A549 (cell line): ENCODE measurements around the gene SP100. TPM values are rescaled to one million over a fixed set of nuclear protein-coding genes. Genes with fewer than 3 reads are reported as not detected.

Source experiments
- ATAC-seq, 2 experiments: fragments of 200-7000 bp in 1 of 2; fragments of >200 bp in 1 of 2; cut with Nextera tagmentation in 1 of 2; cut with Tn5 transposase in 1 of 2; 3 replicates each; pipeline versions ENCODE4 v1.8.0 to v1.9.1; 2018 to 2020; ENCODE audit warnings: mild to moderate bottlenecking in 1 of 2, moderate library complexity in 1 of 2
- CTCF ChIA-PET: fragments of 300-600 bp; sonication (Branson Sonifier 250); formaldehyde crosslinking; extraction: SDS; loops from one replicate; lab custom pipeline; 2021; ENCODE audit warnings: antibody characterized with exemption, inconsistent platforms; lab: Yijun Ruan, JAX
- POLR2A ChIA-PET: fragments of 350-600 bp; formaldehyde crosslinking; extraction: SDS; loops from one replicate; lab custom pipeline; 2021; ENCODE audit warnings: antibody characterized with exemption, inconsistent platforms; lab: Yijun Ruan, JAX
- DNase-seq, 2 experiments: peaks; one replicate each; pipeline versions ENCODE4 v3.0.0 to v3.0.0-alpha.2; 2011 to 2016; ENCODE audit warnings: low read depth in 1 of 2, low spot score in 1 of 2
- FAIRE-seq: peaks from 2 replicates; lab custom pipeline; 2011; peaks lifted over from hg19 to GRCh38; lab: Jason Lieb, UNC
- H3K27ac ChIP-seq, 2 experiments: fragments of >200 bp; sonication (Bioruptor Twin); formaldehyde crosslinking; 3 replicates each; pipeline ENCODE4 v1.5.1; 2016 to 2017
- H3K4me1 ChIP-seq: fragments of >200 bp; sonication (Bioruptor Twin); formaldehyde crosslinking; 3 replicates; pipeline ENCODE4 v1.6.1; 2016
- H3K4me2 ChIP-seq: fragments of >200 bp; sonication (Bioruptor Twin); formaldehyde crosslinking; 3 replicates; pipeline ENCODE4 v1.6.1; 2016
- H3K4me3 ChIP-seq: fragments of >200 bp; sonication (Bioruptor Twin); formaldehyde crosslinking; 3 replicates; pipeline ENCODE4 v1.5.1; 2016
- H3K9me3 ChIP-seq: fragments of >200 bp; sonication (Bioruptor Twin); formaldehyde crosslinking; 3 replicates; pipeline ENCODE4 v1.6.1; 2016
- ATOH8 ChIP-seq: fragments of 250-450 bp; sonication (Bioruptor Pico); IDR thresholded peaks from 2 replicates; pipeline ENCODE4 v1.5.0; 2020; ENCODE audit warnings: low read depth, mild to moderate bottlenecking, moderate library complexity
- CEBPB ChIP-seq, 2 experiments: fragments of >200 bp in 1 of 2; sonication (Bioruptor Twin) in 1 of 2; formaldehyde crosslinking in 1 of 2; IDR thresholded peaks; 2 replicates each; pipeline ENCODE4 v1.6.1; 2012 to 2016
- CHD4 ChIP-seq: fragments of 200-600 bp; sonication (generic); IDR thresholded peaks from 2 replicates; pipeline ENCODE4 v1.6.1; 2016; ENCODE audit warnings: antibody characterized with exemption, mild to moderate bottlenecking, borderline replicate concordance
- E2F6 ChIP-seq: IDR thresholded peaks from 2 replicates; pipeline ENCODE4 v1.6.1; 2012; ENCODE audit warnings: low read depth, borderline replicate concordance
- EHF ChIP-seq: fragments of 250-450 bp; sonication (Bioruptor Pico); IDR thresholded peaks from 2 replicates; pipeline ENCODE4 v1.5.0; 2020; ENCODE audit warnings: mild to moderate bottlenecking
- EHMT2 ChIP-seq: fragments of 200-600 bp; sonication (generic); IDR thresholded peaks from 2 replicates; pipeline ENCODE4 v1.6.1; 2016; ENCODE audit warnings: antibody characterized with exemption, low read depth, mild to moderate bottlenecking, moderate library complexity
- FOXS1 ChIP-seq: fragments of 250-450 bp; sonication (Bioruptor Pico); IDR thresholded peaks from 2 replicates; pipeline ENCODE4 v1.5.0; 2020; ENCODE audit warnings: mild to moderate bottlenecking, moderate library complexity
- GATA3 ChIP-seq: IDR thresholded peaks from 2 replicates; pipeline ENCODE4 v1.6.1; 2012; ENCODE audit warnings: borderline replicate concordance
- HEYL ChIP-seq: fragments of 250-450 bp; sonication (Bioruptor Pico); IDR thresholded peaks from 2 replicates; pipeline ENCODE4 v1.8.0; 2021; ENCODE audit warnings: mild to moderate bottlenecking, moderate library complexity
- HMGXB4 ChIP-seq: fragments of 250-450 bp; sonication (Bioruptor Pico); IDR thresholded peaks from 2 replicates; pipeline ENCODE4 v1.5.0; 2021; ENCODE audit warnings: mild to moderate bottlenecking, moderate library complexity, borderline replicate concordance
- HOXB13 ChIP-seq: fragments of 250-450 bp; sonication (Bioruptor Pico); IDR thresholded peaks from 2 replicates; pipeline ENCODE4 v1.5.0; 2020; ENCODE audit warnings: low read depth, mild to moderate bottlenecking, moderate library complexity
- HOXB5 ChIP-seq: fragments of 250-450 bp; sonication (Bioruptor Pico); IDR thresholded peaks from 2 replicates; pipeline ENCODE4 v1.5.0; 2020; ENCODE audit warnings: mild to moderate bottlenecking, moderate library complexity
- JUNB ChIP-seq: fragments of >200 bp; sonication (Bioruptor Twin); formaldehyde crosslinking; IDR thresholded peaks from 2 replicates; pipeline ENCODE4 v1.6.1; 2016
- MAFK ChIP-seq: fragments of 450-650 bp; IDR thresholded peaks from 2 replicates; pipeline ENCODE4 v1.6.1; 2014; ENCODE audit not compliant: partially characterized antibody
- MAZ ChIP-seq: fragments of 150-350 bp; IDR thresholded peaks from 2 replicates; pipeline ENCODE4 v1.6.1; 2014; ENCODE audit warnings: antibody characterized with exemption, low read depth, low read length, borderline replicate concordance
- NFE2L2 ChIP-seq: fragments of 150-350 bp; conservative IDR thresholded peaks from 2 replicates; pipeline ENCODE4 v1.6.1; 2014; ENCODE audit warnings: low read length
- PBX3 ChIP-seq: IDR thresholded peaks from 2 replicates; pipeline ENCODE4 v1.6.1; 2012
- POLR2A ChIP-seq: IDR thresholded peaks from 2 replicates; pipeline ENCODE4 v1.6.1; 2012; ENCODE audit warnings: mild to moderate bottlenecking, low read length
- RCOR1 ChIP-seq: fragments of 150-350 bp; IDR thresholded peaks from 2 replicates; pipeline ENCODE4 v1.6.1; 2014; ENCODE audit warnings: antibody characterized with exemption, low read length, low read depth
- RFX5 ChIP-seq: fragments of 450-650 bp; IDR thresholded peaks from 2 replicates; pipeline ENCODE4 v1.7.1; 2014; ENCODE audit warnings: antibody characterized with exemption, mild to moderate bottlenecking, moderate library complexity
- SREBF2 ChIP-seq: fragments of 450-650 bp; IDR thresholded peaks from 2 replicates; pipeline ENCODE4 v1.6.1; 2014; ENCODE audit warnings: mild to moderate bottlenecking, moderate library complexity
- ZFP36 ChIP-seq: fragments of 450-650 bp; IDR thresholded peaks from 2 replicates; pipeline ENCODE4 v1.6.1; 2014; ENCODE audit warnings: borderline replicate concordance; ENCODE audit not compliant: partially characterized antibody
- WGBS: methylation state at CpG from one replicate; pipeline ENCODE4 v1.1.6; 2017; ENCODE audit errors: missing lambda C conversion rate; 5-methylcytosine and 5-hydroxymethylcytosine counted together
- polyA plus RNA-seq, 4 experiments: library from polyadenylated mRNA; depleted of rRNA in 3 of 4; stranded (reverse); fragments of >200 nt; fragmentation: RNase III in 1 of 4; extraction: RNeasy Plus Mini Kit Qiagen cat#74134 plus additional on column Dnase treatment in 1 of 4; gene quantifications; 2 replicates in 3 of 4; 3 replicates in 1 of 4; pipeline ENCODE4 v1.2.3, GENCODE V29; 2011 to 2017

Gene SP100
- polyA plus RNA-seq, 2 of the 4 experiments (the other 2 are of a cell fraction): 23.7 to 39.8 TPM

GRCh38 chr2:230502593-230502992, 86.6 kb downstream of the SP100 start (continued):
- no peak for TF ChIP-seq HMGXB4
- no peak for TF ChIP-seq NFE2L2
- no peak for TF ChIP-seq CHD4

GRCh38 chr2:230503798-230504197, 87.8 kb downstream of the SP100 start:
- ChIA-PET CTCF (no interaction called here), POLR2A (no interaction called here)
- Histone ChIP-seq H3K4me3 (no peak overlapping the region), H3K9me3 (no peaks in the 10 kb centered on the region), H3K4me2 (no peak overlapping the region), H3K4me1 (no peaks in the 10 kb centered on the region), H3K27ac (no peak overlapping the region)
- DNase-seq: no peak
- no peak for FAIRE-seq
- ATAC-seq: no peak
- TF ChIP-seq CHD4: no peak
- TF ChIP-seq RCOR1: no peak
- no peak for TF ChIP-seq POLR2A
- TF ChIP-seq JUNB: no peak
- no peak for TF ChIP-seq CEBPB (IDR thresholded peaks at IDR 0.05)
- TF ChIP-seq MAFK: no peak
- TF ChIP-seq HEYL (CRISPR knock-in tag): no peak
- TF ChIP-seq PBX3: no peak
- no peak for TF ChIP-seq SREBF2
- no peak for TF ChIP-seq EHMT2
- TF ChIP-seq HOXB5 (CRISPR knock-in tag): no peak
- no peak for TF ChIP-seq RFX5
- no peak for TF ChIP-seq ATOH8 (CRISPR knock-in tag)
- TF ChIP-seq E2F6: no peak
- no peak for TF ChIP-seq FOXS1
- no peak for TF ChIP-seq GATA3
- no peak for TF ChIP-seq MAZ

- H3K4me2 ChIP-seq: no peak overlapping the region
- FAIRE-seq: no peak
- no peaks in the 10 kb centered on the region for H3K9me3 ChIP-seq
- DNase-seq: no peak
- 84% methylated on average over 2 of the region's 2 CpGs for WGBS
- no peak overlapping the region for H3K27ac ChIP-seq
- no peak for TF ChIP-seq EHF
- no peak for TF ChIP-seq HOXB13 (CRISPR knock-in tag)
- no peak for TF ChIP-seq JUNB
- no peak for TF ChIP-seq PBX3
- no peak for TF ChIP-seq ATOH8 (CRISPR knock-in tag)
- TF ChIP-seq NFE2L2: no peak
- TF ChIP-seq ZFP36: no peak
- TF ChIP-seq RCOR1: no peak
- ATAC-seq: no peak
- CTCF ChIA-PET: no interaction called here
- H3K4me3 ChIP-seq: no peak overlapping the region
- no peaks in the 10 kb centered on the region for H3K4me1 ChIP-seq
- POLR2A ChIA-PET: no interaction called here
These were observed 89.2 kb downstream of the SP100 start for GRCh38 chr2:230505162-230505561.
